Activated gamma-delta T cell (primary cell): Measurements from ENCODE around the gene ARMC5.
"Not testable (repeated sequence)": the region's sequence is repeated elsewhere in the genome, so short reads cannot be mapped to it uniquely, and the experiment has no call there.

Source experiments
- DNase-seq: peaks from one replicate; lab custom pipeline; 2025; lab: John Stamatoyannopoulos, UW

Gene ARMC5

DNA sequence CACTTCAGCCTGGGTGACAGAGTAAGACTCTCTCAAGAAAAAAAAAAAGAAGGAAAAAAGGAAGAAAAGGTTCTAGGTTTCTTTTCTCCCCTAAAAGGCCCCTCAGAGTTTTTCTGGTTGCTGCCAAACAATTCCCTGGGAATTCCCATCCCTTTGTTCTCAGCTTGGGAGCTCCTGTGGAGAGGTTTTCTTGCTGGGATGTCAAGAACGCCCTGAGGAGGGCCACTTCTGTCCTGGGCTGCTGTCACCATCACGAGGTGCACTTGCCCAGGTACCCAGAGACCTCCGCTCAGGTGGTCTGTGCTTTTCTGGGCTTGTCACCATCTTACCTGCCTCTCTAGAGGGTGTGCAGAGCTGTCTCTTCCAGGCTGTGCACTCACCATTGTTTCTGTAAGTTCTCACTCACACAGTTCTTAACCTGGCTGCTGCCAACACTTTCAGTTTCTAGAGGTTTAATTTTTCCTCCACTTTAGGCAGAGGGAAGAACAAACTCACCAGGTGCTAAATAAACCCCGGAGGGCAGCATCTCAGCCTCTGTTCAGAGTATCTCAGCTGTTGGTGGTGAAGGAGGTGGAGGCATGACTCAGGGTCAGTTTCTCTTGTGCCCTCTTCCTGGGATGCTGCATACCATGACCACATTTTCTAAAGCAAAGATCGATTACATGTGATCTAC, 28.8 kb upstream of the ARMC5 start:
- no peak for DNase-seq

DNA sequence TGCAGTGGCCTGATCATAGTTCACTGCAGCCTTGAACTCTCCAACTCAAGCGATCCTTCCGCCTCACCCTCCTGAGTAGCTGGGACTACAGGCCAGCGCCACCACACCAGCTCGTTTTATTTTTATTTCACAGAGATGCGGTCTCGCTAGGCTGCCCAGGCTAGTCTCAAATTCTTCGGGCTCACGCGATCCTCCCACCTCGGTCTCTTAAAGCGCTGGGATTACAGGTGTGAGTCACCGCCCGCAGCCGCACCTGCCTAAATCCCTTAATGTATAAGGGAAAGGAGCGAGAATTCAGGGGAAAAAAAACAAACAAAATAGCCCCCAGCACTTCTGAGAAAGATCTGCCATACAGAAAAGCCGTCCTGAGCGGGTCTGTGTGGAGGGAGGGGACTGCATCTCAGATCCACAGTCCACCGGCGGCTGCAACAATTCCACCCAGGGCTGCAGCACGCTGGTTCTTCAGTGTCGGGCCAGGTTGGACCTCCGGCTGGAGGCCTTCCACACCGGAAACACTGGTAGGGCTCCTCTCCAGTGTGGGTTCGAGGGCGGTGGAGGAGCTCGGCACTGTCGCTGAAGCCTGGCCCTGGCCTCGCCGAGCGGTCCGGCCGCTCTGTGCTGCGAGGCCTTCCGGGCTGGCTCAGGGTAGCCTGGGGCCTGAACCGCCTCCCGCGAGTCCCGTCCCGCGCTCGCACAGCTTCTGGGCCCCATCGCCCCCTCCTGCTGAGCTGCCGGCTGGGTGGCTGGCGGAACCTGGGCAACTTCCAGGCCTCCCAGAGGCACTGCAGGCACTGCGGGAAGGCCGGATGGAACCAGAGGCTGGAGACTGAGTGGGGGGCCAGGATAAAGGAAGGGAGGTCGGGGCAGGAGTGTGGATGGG, 23.7 kb upstream of the ARMC5 start:
- no peak for DNase-seq

DNA sequence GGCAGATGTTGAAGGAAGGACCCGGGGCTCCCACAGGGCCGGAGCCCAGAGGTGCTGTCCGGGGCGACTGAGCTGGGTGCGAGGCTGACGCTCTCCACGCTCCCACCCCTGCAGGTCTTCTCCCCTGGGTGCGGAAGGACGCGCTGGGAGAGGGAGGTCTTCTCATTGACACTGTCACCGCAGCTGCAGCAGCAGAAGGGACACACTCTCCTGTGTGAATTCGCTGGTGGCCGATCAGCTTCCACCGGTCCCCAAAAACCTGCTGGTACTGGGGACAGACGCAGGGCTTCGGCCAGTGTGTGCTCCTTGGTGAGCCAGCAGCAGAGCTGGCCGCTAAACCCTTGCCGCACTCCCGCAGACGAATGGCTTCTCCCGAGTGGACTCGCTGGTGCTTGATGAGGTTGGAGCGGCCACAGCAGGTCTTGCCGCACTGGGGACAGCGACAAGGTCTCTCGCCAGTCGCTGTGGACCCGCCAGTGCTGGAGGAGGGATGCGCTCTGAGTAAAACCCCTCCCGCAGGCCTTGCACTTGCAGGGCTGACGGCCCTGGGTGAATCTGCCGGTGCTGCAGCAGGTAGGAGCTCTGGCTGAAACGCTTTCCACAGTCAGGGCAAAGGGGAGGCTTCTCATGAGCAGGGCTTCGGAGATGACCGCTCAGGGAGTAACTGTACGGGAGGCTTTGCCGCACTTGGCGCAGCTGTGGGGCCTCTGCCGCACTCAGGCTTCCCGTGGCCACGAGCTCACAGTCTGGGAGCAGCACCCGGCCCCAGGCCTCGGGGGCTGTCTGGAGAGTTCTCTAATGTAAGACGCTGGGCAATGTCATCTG, 22.9 kb upstream of the ARMC5 start:
- no peak for DNase-seq

DNA sequence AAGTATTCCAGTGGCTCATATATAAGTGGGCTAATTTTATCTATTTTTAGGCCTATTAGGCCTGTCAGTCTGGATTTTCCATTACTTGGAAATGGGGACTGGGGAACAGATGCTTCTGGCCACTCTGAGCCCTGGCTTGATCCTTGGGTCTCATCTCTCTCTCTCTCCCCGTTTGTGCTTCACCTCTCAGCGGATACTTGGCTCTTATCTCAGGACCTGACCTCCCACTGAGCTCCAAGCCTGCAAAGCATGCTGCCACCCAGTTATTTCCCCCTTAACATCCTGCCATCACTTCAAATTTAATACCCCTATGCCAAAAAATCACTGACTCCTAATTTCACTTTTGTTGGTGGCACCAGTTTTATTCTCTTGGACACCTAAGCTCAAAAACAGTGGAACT, 20.9 kb upstream of the ARMC5 start:
- DNase-seq: no peak

DNA sequence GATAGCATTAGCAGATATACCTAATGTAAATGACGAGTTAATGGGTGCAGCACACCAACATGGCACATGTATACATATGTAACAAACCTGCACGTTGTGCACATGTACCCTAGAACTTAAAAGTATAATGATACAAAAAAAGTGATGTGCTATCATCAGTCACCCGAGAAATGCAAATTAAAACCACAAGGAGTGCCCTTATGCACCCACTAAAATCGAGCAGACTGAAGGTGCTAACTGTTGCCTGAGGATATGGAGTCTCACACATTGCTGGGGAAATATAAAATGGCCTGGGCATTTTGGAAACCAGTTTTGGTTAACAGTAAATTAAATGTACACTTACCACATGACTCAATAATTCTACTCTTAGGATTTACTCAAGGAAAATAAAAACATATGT, 20.3 kb upstream of the ARMC5 start:
- not testable (repeated sequence) for DNase-seq

DNA sequence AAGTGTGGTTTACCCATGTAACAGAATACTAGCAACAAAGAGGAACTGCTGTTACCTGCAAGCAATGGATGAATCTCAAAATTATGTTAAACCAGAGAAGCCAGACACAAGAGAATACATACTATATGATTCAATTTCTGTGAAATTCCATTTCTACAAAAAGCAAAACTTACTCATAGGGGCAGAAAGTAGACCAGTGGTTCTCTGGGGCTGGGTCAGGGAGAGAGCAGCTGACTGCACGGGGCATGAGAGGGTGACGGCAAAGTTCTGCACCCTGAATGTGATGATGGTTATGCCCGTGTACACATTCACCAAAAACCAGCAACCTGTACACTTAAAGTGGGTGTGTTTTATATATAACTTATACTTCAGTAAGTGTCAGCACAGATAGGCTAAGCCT, 19.8 kb upstream of the ARMC5 start:
- no peak for DNase-seq

DNA sequence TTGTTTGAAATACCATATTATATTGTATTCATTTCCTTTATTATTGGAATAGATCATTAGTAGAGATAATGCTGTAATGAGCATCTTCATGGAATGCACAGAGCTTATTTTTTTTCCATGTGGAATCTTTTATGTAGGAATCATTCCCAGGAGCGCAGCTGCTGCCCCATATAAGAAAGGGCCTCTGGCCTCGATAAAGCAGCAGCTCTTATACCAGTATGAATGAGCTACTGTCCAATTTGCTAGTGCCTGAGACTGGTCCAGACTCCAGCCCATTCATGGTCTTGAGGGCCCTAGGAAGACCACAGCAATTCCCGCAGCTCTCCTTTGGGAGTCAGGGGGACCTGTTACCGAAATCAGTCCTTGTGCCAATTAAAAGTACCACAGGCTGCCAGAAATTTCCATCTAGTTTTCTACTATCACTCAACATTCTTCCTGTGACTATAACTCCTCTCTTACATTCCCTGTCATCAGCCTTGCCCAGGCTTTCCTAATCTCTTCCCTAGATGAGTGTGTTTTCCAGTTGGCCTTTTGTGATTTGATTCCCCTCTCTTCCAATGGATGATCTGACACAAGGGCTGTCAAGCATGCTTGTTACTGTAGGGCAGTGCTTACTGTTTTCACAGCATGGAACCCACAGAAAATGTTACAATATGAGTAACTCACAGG, 18.7 kb upstream of the ARMC5 start:
- no peak for DNase-seq

DNA sequence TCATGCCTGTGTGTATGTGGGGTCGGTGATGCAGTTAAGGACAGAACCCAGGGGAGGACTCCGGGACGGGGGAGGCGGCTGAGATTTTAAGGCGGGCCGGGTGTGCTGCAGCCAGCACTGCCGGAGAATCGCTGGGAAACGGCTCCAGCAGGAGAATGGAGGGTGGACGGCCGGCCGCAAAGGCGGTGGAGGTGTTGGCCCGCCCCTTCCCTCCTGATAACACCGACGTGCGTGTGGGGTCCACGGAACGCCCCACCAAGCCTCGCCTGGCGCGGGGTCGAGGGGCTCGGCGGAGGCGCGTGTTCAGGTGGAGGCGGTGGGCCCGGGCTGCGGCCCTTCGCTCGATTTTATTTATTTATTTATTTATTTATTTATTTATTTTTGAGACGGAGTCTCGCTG, 17.3 kb upstream of the ARMC5 start:
- no peak for DNase-seq

DNA sequence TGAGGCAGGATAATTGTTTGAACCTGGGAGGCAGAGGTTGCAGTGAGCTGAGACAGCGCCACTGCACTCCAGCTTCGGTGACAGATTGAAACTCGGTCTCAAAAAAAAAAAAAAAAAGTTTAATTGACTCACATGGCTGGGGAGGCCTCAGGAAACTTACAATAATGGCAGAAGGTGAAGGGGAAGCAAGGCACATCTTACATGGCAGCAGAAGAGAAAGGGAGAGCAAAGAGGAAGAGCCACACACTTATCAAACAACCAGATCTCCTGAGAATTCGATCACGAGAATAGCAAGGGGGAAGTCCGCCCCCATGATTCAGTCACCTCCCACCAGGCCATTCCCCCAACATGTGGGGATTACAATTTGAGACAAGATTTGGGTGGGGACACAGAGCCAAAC, 13.4 kb upstream of the ARMC5 start:
- DNase-seq: not testable (repeated sequence)

DNA sequence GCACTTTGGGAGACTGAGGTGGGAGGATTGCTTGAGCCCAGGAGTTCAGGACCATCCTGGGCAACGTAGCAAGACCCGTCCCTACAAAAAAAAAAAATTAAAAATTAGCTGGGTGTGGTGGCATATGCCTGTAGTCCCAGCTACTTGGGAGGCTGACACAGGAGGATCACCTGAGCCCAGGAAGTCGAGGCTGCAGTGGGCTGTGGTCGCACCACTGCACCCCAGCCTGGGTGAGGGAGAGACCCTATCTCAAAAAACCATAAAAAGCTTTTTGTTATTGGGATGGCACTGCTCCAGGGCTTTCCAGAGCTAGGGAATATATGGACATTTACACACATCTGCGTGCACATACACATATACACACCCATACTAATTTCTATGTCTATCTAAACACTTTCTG, 8.1 kb upstream of the ARMC5 start:
- DNase-seq: no peak

DNA sequence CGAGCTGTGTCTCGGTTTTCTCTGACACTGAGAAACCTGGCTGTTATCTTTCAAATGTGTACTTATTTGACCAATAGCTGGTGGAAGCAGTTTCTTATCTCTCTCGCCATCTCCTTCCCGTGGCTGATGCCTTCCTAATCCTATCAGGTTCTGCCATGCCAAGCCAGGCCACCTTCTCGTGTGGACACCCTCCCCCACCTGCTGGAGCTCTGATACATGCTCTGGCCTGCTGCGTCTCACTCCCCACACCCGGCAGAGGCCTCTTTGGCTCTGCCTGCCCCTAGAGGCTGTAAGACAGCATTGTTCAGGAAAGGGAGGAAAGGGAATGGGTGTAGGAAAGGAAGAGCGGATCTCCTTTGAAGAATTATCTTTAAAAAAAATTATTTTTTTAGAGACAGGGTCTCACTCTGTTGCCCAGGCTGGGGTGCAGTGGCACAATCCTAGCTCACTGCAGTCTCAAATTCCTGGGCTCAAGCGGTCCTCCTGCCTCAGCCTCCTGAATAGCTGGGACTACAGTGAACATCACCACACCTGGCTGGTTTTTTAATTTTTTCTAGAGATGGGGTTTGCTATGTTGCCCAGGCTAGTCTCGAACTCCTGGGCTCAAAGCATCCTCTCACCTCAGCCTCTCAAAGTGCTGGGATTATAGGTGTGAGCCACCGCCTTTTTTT, 7.5 kb upstream of the ARMC5 start:
- no peak for DNase-seq

DNA sequence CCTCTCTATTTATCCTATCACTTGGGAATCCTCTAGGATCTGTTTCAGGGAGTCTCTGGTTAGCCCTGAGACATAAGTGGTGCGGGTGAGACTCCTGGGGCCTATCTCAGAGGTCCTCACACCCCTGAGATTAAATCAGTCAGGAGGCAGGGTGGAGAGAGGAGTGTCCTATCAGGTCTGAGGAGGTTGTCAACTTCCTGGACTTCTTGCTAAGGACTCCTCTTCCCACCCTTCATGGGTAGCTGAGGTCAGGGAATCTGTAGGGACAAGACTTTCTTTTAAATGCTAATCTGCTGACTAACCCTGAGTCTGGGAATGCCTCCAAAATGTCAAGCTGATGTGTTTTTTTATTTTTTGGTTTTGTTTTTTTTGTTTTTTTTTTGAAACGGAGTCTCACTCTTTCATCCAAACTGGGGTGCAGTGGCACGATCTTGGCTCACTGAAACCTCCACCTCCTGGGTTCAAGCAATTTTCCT, 6.6 kb upstream of the ARMC5 start:
- no peak for DNase-seq

DNA sequence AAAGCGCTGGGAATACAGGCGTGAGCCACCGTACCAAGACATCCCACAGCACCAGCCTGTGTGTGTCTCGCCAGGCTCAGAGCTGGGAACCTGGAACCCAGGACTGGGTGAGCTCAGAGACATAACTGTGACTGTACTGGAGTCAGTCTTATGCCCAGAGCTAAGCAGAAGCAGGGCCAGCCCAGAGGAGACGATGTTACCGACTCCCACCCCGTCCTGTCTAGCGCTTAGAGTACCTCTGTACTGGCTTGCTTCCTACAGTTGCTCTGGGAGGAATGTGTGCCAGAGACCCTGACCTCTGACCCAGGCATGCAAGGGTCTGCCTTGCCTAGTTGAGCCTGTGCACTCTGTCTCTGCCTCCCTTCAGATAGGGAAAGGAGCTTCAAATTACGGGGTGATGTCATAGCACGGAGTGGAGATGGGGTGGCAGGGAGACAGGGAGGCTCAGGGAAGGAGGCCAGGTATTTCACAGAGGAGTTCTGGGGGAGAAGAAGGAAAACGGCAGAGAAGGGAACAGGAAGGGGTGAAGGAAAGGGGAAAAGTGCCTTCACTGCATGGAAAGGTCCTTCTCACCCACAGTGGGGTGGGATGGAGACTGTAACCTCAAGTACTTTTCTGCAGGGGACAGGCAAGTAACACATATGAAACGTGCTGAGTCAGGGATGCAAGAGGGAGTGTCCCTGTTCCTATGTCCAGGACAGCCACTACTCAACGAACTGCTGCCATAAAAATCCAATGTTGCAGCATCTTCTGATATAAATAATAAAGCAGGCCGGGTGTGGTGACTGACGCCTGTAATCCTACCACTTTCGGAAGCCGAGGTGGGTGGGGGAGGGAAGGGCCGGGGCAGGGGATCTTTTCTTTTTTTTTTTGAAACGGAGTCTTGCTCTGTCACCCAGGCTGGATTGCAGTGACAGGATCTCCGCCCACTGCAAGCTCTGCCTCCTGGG, 5.8 kb upstream of the ARMC5 start:
- no peak for DNase-seq

DNA sequence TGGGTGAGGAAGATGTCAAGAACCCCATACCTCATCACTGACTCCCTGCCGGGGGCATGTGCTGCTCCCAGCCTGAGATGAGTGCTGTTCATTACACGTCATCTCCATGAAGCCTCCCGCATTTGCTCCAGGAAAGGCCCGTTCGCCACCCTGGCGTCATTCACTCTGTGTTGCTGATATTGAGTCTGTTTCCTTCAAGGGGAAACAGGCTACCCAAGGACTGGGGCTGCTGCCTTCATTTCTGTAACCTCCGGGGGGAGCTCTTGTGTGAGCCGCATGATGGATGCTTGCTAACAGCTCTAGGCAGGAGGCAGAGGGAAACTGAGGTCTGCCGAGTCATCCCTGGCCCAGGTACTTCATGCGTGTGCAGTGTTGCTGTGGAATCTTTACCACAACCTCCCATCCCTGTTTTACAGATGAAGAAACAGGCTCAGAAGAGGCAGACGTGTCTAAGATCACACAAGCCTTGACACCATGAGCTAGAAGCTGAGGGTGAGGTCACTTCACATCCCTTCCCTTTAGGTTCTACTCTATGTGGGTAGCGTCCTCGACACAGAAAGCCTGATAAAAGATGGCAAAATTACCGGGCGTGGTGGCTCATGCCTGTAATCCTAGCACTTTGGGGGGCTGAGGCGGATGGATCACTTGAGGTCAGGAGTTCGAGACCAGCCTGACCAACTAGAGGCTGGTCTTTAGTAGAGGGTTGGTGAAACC, 3.5 kb upstream of the ARMC5 start:
- no peak for DNase-seq

DNA sequence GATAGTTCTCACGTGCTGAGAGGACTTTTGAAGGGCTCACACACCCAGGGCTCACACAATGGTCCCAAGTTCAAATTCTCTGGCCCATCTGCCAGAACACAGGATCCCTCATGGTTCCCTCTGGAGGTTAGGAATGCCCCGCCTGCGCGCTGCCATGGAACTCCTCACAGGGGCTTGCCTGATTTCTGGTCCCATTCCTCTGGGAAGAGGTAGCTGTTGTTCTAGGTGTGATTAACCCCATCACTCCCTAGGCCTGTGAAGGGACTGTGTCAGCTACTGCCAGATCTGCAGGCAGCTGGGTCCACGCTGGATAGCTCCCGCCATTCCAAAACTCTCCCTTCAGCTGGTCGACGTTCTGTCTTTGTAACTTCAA, 2.3 kb upstream of the ARMC5 start:
- no peak for DNase-seq

DNA sequence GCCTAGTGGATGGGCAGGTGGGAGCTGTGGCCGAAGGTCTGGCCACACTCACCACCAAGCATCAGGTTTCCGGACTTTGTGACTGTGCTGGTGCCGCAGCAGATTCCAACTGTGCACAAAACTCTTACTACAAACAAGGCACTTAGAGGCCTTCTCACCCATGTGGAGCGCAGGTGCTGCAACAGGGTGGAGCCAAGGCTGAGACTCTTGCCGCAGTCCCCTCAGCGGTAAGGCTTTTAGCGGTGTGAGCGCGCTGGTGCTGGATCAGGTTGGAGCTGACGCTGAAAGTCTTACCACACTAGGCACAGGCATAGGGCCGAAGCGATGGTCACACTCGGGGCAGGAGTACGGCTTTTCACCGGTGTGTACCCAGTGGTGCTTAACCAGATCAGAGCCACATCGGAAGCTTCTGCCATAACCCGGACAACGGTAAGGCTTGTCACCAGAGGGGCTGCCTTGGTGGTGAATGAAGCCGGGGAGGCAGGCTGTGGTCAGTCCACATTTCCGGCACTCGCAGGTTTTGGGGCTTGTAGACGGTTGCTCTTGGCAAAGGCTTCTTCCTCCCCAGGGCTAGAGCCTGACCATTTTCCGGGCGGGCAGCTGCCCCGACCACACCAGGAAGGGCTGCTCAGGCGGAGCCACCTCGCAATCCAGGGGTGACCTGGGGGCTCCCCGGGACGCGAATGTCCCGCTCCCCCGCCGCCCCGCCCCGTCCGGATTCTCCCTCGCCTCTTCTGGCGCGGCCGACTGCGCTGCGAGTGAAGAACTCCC, 1.0 kb upstream of the ARMC5 start:
- DNase-seq: peak; percentile 62

DNA sequence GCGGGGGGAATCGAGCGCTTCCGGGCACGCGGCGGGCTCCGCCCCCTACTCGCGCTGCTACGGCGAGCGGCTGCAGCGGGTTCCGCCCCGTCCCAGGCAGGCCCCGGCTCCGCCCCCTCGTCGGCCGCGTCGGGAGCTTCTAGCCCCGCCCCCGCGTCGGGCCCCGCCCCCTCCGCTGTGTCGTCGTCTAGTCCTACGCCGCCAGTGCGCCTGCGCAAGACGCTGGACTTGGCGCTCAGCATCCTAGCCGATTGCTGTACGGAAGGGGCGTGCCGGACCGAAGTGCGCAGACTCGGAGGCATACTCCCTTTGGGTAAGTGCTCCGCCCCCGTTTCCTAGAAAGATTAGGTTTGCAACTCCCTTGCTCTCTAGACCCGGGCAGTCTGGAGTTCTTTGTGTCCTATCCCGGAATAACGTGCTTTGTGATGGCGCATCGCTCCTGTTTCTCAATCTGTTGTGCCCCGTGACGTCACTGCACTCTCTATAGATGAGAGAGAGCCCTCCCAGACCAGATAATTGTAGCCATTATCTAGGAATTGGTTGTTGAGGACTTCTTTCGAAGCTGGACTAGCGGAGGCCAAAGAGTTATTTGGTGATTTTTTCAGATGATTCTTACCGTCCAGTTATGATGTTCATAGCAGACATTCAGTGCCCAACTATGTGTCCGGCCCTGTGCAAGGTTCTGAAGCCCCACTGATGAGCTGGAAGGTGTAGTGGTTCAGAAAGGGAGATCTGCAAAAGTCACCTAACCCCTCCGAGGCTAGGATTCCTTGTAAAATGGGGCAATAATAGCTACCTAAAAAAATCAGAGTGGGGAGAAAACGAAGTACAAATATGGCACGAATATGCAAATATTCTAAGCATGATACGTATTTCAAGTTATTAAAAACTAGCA, 633 bp downstream of the ARMC5 start:
- peak; percentile 100 for DNase-seq

DNA sequence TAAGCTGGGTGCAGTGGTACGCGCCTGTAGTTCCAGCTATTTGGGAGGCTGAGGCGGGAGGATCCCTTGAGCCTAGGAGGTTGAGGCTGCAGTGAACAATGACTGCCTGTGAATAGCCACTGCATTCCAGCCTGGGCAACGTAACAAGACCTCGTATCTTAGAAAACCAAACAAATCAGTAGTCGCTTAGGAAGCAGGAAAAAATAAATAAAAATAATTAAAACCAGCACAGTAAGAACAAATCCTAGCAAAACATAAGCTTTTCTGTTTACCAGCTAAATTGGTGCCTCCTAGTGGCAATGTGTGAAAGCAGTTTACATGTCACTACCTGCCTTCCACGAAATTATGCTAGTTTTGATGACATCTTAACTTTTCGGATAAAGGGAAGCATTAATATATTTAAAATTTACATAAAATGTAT, 1.3 kb downstream of the ARMC5 start:
- no peak for DNase-seq
